ENCODE results near the gene FGF18. TPM values are rescaled to one million over a fixed set of nuclear protein-coding genes. Genes with fewer than 3 reads are reported as not detected.

Gene FGF18
- total and polyA plus RNA-seq, 11 donors = 3.4 to 63.0 (median 16.4) TPM

- Histone ChIP-seq H3K9me3 (no peaks in the 10 kb centered on the region), H3K4me1 (peaks cover 0 to 73% (median 40%) of the 10 kb centered on the region in 12 donors), H3K4me3 (no peak overlapping the region), H3K27me3 (no peaks in the 10 kb centered on the region), H3K27ac (peak overlapping the region in 7 of 12 donors; percentile 37 to 74 (median 67)), H3K36me3 (peaks cover 0 to 2% (median 0%) of the 10 kb centered on the region in 9 donors)
- DNase-seq (peak in 3 of 5 donors; percentile 43 to 67 (median 64)), ATAC-seq (peak in 2 of 4 donors; percentile 18 to 31)
- no peak for TF ChIP-seq POLR2A (IDR thresholded peaks at IDR 0.05)
- TF ChIP-seq, protein P1, sequence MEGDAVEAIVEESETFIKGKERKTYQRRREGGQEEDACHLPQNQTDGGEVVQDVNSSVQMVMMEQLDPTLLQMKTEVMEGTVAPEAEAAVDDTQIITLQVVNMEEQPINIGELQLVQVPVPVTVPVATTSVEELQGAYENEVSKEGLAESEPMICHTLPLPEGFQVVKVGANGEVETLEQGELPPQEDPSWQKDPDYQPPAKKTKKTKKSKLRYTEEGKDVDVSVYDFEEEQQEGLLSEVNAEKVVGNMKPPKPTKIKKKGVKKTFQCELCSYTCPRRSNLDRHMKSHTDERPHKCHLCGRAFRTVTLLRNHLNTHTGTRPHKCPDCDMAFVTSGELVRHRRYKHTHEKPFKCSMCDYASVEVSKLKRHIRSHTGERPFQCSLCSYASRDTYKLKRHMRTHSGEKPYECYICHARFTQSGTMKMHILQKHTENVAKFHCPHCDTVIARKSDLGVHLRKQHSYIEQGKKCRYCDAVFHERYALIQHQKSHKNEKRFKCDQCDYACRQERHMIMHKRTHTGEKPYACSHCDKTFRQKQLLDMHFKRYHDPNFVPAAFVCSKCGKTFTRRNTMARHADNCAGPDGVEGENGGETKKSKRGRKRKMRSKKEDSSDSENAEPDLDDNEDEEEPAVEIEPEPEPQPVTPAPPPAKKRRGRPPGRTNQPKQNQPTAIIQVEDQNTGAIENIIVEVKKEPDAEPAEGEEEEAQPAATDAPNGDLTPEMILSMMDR (IDR thresholded peaks at IDR 0.05) = no peak
- intact Hi-C loops (cut with DNase I) = no loop called here
- WGBS, 4 donors = 36 to 44% (median 43%) methylated on average over 13 of the region's 13 CpGs
Measured at GRCh38 chr5:171442287-171443042, 23.0 kb downstream of the FGF18 start.

GRCh38 chr5:171444582-171444981 is 25.1 kb downstream of the FGF18 start:
- no peak for ATAC-seq
- TF ChIP-seq POLR2A (IDR thresholded peaks at IDR 0.05) = no peak
- TF ChIP-seq, protein P1 (IDR thresholded peaks at IDR 0.05) = no peak

DNA sequence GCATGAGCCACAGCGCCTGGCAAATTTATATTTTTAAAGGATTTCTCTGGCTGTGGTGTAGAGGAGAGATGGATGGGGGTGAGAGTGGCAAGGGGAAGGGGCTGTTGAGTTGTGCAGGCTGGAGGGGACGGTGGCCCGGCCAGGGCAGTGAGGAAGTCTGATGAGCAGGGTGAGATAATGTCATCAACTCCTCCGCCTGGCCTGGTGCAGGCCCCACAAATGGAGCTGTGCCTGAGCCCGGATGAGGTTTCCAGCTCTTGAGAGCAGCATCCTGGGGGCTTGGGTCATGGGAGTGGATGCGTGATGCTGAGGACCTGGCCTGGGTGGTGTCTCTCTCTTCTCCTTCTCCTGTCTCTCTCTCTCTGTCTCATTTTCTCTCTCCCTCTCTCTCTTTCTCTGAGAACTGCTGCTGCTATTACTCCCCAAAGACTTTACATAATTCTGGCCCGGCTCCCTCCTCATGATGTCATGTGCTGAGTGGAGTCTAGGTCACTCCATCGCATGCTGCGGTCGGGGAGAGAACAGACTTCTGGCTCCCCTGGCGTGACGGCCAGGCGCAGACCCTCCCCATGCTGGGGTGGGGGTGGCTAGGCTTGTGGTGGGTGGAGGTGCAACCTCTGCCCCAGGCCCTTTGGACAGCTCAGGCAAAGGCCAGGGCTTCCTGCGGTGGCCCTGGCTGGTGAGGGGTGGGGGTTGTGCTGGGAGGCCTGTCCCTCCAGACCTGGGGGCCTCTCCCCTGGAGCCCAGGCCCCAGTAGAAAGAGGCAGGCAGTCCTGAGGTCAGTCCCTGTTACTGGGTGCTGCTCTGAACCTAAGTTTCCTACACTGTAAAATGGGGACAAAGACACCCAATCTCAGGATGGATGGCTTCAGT is 26.4 kb downstream of the FGF18 start:
- intact Hi-C loops (cut with DNase I) = no loop called here
- Histone ChIP-seq H3K4me3 (no peak overlapping the region), H3K27me3 (peaks cover 0 to 7% (median 0%) of the 10 kb centered on the region in 9 donors), H3K4me1 (peaks cover 0 to 53% (median 21%) of the 10 kb centered on the region in 12 donors), H3K27ac (peak overlapping the region in 7 of 12 donors; percentile 29 to 64 (median 45)), H3K36me3 (peaks cover 0 to 4% (median 0%) of the 10 kb centered on the region in 9 donors), H3K9me3 (no peaks in the 10 kb centered on the region)
- 40 to 48% (median 44%) methylated on average over 14 of the region's 14 CpGs for WGBS, 4 donors
- ATAC-seq (peak; percentile 53 to 77 (median 72)), DNase-seq (peak in 4 of 5 donors; percentile 75 to 85 (median 79))
- no peak for TF ChIP-seq POLR2A (IDR thresholded peaks at IDR 0.05)
- TF ChIP-seq, protein P1 (IDR thresholded peaks at IDR 0.05) = no peak

More at GRCh38 chr5:171444582-171444981, 25.1 kb downstream of the FGF18 start:
- Histone ChIP-seq H3K4me1 (peaks cover 0 to 61% (median 31%) of the 10 kb centered on the region in 12 donors), H3K36me3 (peaks cover 0 to 2% (median 0%) of the 10 kb centered on the region in 9 donors), H3K27me3 (no peaks in the 10 kb centered on the region), H3K9me3 (no peaks in the 10 kb centered on the region), H3K27ac (peak overlapping the region in 1 of 12 donors; percentile 45), H3K4me3 (no peak overlapping the region)
- DNase-seq = no peak
- 78 to 89% (median 87%) methylated on average over 12 of the region's 12 CpGs for WGBS, 4 donors
- intact Hi-C loops (cut with DNase I) = no loop called here

Data from heart left ventricle (tissue), 16 donors.